Measurements from ENCODE around the gene SASH1. TPM values are rescaled to one million over a fixed set of nuclear protein-coding genes. Genes with fewer than 3 reads are reported as not detected.

SASH1 gene
- polyA plus RNA-seq, 1 donor from 2014 or later, result 7.0 TPM

DNA sequence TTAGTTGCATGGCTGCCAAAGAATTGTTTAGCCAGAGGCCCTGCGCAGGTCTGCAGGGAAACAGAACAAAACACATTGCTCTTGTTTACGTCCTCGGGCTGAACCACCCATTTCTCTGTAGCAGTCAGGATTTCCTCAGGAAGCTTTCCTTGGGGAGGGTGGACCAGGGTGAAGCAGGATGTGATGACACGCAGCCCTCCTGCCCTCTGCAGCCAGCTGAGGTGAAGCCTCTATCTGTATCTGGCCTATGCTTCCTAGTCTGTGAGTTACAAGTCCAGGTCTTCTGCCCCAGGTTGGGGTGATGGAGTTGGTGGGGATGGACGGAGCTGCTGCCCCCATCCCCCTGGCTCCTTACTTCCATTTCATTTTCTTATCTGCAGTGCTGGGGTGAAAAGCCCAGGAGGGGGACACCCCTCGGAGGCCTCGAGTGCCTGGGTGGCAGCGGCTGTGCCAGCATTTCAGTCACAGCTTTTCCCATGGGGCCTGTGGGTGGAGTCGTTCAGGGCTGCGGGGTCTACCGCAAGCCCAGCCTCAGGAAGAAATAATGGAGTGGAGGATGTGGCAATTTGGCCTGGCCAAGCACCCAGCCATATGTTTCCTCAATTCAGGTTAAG is 24.9 kb downstream of the SASH1 start:
- Histone ChIP-seq H3K79me2 (replicated peaks; ENCODE audit: insufficient read depth, low read length) (no peaks in the 10 kb centered on the region), H3K27me3 (ENCODE audit: insufficient read depth, low read depth, low read length) (no peaks in the 10 kb centered on the region), H3K4me3 (ENCODE audit: low read length) (no peak overlapping the region), H3K9me3 (ENCODE audit: low read length) (no peaks in the 10 kb centered on the region), H3K27ac (ENCODE audit: low read length) (no peak overlapping the region), H3K36me3 (ENCODE audit: insufficient read depth, low read length) (no peaks in the 10 kb centered on the region), H4K20me1 (ENCODE audit: insufficient read depth) (no peaks in the 10 kb centered on the region), H3K9me2 (ENCODE audit: insufficient read depth, low read length) (no peaks in the 10 kb centered on the region), H2AFZ (ENCODE audit: low read depth, low read length) (no peak overlapping the region), H3K9ac (ENCODE audit: low read length) (no peak overlapping the region), H3F3A (ENCODE audit: insufficient read depth, low read length, poor library complexity, severe bottlenecking) (no peaks in the 10 kb centered on the region), H3K4me2 (ENCODE audit: low read length) (no peak overlapping the region)
- TF ChIP-seq, protein P1, sequence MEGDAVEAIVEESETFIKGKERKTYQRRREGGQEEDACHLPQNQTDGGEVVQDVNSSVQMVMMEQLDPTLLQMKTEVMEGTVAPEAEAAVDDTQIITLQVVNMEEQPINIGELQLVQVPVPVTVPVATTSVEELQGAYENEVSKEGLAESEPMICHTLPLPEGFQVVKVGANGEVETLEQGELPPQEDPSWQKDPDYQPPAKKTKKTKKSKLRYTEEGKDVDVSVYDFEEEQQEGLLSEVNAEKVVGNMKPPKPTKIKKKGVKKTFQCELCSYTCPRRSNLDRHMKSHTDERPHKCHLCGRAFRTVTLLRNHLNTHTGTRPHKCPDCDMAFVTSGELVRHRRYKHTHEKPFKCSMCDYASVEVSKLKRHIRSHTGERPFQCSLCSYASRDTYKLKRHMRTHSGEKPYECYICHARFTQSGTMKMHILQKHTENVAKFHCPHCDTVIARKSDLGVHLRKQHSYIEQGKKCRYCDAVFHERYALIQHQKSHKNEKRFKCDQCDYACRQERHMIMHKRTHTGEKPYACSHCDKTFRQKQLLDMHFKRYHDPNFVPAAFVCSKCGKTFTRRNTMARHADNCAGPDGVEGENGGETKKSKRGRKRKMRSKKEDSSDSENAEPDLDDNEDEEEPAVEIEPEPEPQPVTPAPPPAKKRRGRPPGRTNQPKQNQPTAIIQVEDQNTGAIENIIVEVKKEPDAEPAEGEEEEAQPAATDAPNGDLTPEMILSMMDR (IDR thresholded peaks at IDR 0.05; ENCODE audit: poor library complexity, severe bottlenecking), result no peak

DNA sequence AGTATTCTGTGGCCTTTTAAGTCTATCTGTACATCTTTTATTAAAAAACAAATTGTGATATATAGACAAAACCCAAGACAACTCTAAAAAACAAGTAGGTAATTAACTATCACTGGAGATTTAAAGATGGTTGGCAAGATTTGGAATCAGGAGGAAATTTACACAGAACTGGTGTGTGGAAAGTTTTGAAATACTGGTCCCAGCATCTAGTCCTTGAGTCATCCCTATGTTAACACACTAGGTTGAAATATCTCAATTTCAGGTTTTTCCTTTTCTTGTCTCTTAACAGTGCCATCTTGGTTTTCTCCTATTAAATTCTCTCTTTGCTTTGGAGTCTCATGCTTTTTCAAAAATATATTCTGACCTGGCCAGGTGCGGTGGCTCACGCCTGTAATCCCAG is 27.5 kb downstream of the SASH1 start:
- Histone ChIP-seq H3K9ac (ENCODE audit: low read length) (no peak overlapping the region), H3K36me3 (ENCODE audit: insufficient read depth, low read length) (no peaks in the 10 kb centered on the region), H3K27ac (ENCODE audit: low read length) (no peak overlapping the region), H2AFZ (ENCODE audit: low read depth, low read length) (no peak overlapping the region), H3K79me2 (replicated peaks; ENCODE audit: insufficient read depth, low read length) (no peaks in the 10 kb centered on the region), H3K9me2 (ENCODE audit: insufficient read depth, low read length) (no peaks in the 10 kb centered on the region), H3K4me3 (ENCODE audit: low read length) (no peak overlapping the region), H3F3A (ENCODE audit: insufficient read depth, low read length, poor library complexity, severe bottlenecking) (no peaks in the 10 kb centered on the region), H3K9me3 (ENCODE audit: low read length) (no peaks in the 10 kb centered on the region), H3K27me3 (ENCODE audit: insufficient read depth, low read depth, low read length) (no peaks in the 10 kb centered on the region), H3K4me2 (ENCODE audit: low read length) (no peak overlapping the region), H4K20me1 (ENCODE audit: insufficient read depth) (no peaks in the 10 kb centered on the region)
- TF ChIP-seq EZH2 (IDR thresholded peaks at IDR 0.05; ENCODE audit: borderline replicate concordance, insufficient read depth, low read length, poor library complexity, severe bottlenecking) (no peak), TAF1 (IDR thresholded peaks at IDR 0.05; ENCODE audit: low read depth) (no peak)
- TF ChIP-seq, protein P2, sequence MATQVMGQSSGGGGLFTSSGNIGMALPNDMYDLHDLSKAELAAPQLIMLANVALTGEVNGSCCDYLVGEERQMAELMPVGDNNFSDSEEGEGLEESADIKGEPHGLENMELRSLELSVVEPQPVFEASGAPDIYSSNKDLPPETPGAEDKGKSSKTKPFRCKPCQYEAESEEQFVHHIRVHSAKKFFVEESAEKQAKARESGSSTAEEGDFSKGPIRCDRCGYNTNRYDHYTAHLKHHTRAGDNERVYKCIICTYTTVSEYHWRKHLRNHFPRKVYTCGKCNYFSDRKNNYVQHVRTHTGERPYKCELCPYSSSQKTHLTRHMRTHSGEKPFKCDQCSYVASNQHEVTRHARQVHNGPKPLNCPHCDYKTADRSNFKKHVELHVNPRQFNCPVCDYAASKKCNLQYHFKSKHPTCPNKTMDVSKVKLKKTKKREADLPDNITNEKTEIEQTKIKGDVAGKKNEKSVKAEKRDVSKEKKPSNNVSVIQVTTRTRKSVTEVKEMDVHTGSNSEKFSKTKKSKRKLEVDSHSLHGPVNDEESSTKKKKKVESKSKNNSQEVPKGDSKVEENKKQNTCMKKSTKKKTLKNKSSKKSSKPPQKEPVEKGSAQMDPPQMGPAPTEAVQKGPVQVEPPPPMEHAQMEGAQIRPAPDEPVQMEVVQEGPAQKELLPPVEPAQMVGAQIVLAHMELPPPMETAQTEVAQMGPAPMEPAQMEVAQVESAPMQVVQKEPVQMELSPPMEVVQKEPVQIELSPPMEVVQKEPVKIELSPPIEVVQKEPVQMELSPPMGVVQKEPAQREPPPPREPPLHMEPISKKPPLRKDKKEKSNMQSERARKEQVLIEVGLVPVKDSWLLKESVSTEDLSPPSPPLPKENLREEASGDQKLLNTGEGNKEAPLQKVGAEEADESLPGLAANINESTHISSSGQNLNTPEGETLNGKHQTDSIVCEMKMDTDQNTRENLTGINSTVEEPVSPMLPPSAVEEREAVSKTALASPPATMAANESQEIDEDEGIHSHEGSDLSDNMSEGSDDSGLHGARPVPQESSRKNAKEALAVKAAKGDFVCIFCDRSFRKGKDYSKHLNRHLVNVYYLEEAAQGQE (IDR thresholded peaks at IDR 0.05; ENCODE audit: borderline replicate concordance), result no peak

DNA sequence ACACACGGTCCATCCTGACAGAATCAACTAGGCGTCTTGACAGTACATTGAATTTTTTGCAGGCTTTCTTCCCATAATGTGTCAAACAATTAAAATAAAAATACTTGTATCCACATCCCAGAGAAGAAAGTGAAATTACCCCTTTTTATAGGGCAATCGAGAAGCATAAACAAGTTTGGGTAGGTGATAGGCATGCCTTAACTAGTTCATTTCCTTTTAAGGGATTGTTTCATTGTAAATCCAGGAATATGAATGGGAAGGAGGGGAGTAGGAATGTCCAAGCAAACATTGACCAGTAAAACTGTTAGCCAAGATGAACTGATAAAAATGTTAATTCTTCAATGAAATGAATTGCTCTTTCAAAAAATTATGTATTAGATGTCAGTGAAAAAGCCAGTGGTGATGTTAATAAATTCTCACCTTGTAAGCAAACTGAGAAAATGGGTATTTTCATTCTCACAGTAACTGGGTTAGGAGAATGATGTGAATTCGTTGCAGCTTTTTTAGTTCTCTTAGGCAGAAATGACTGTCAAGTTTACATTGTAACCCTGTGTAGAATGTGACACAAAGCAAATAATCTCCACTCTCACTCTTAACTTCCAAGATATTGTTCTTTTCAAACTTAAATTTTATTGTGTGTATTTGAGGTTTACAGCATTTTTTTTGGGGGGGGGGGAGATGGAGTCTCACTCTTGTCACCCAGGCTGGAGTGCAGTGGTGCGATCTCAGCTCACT is 31.6 kb downstream of the SASH1 start:
- Histone ChIP-seq H3K9me3 (ENCODE audit: low read length) (no peaks in the 10 kb centered on the region), H3K4me3 (ENCODE audit: low read length) (no peak overlapping the region), H3K9me2 (ENCODE audit: insufficient read depth, low read length) (no peaks in the 10 kb centered on the region), H3K27me3 (ENCODE audit: insufficient read depth, low read depth, low read length) (no peaks in the 10 kb centered on the region), H2AFZ (ENCODE audit: low read depth, low read length) (no peak overlapping the region), H3F3A (ENCODE audit: insufficient read depth, low read length, poor library complexity, severe bottlenecking) (no peaks in the 10 kb centered on the region), H3K9ac (ENCODE audit: low read length) (no peak overlapping the region), H4K20me1 (ENCODE audit: insufficient read depth) (no peaks in the 10 kb centered on the region), H3K36me3 (ENCODE audit: insufficient read depth, low read length) (no peaks in the 10 kb centered on the region), H3K79me2 (replicated peaks; ENCODE audit: insufficient read depth, low read length) (no peaks in the 10 kb centered on the region), H3K4me2 (ENCODE audit: low read length) (no peak overlapping the region), H3K27ac (ENCODE audit: low read length) (no peak overlapping the region)
- TF ChIP-seq TAF1 (IDR thresholded peaks at IDR 0.05; ENCODE audit: low read depth), result no peak

Measured in neural cell (in vitro differentiated cells).